K562 (cell line): ENCODE measurements around the gene ZNF45. TPM values are rescaled to one million over a fixed set of nuclear protein-coding genes. Genes with fewer than 3 reads are reported as not detected.

Experiments
- PKNOX1 ChIP-seq: fragments of 450-650 bp; IDR thresholded peaks from 2 replicates; pipeline ENCODE4 v1.6.1; 2016
- SAFB ChIP-seq: fragments of 200-400 bp; formaldehyde crosslinking; IDR thresholded peaks from 2 replicates; pipeline ENCODE4 v1.6.1; 2017; ENCODE audit warnings: low read depth, low read length, borderline replicate concordance
- ZBTB7A ChIP-seq: IDR thresholded peaks from 2 replicates; pipeline ENCODE4 v1.6.1; 2011; ENCODE audit warnings: low read depth, mild to moderate bottlenecking, low read length, moderate library complexity, borderline replicate concordance; ENCODE audit not compliant: control insufficient read depth
- ZNF280B ChIP-seq: fragments of 250-450 bp; sonication (Bioruptor Pico); IDR thresholded peaks from 2 replicates; pipeline ENCODE4 v1.5.1; 2021; ENCODE audit warnings: mild to moderate bottlenecking
- polyA plus RNA-seq, 8 experiments: library from polyadenylated mRNA; depleted of rRNA in 4 of 8; stranded (reverse) in 5 of 8; unstranded in 3 of 8; fragments of >200 nt; fragmentation: Nextera tagmentation in 2 of 8; fragmentation: Illumina TruSeq in 1 of 8; extraction: Ambion mirVana in 2 of 8; extraction: Trizol in 1 of 8; gene quantifications; 2 replicates each; pipeline versions ENCODE4 v1.2.1 to v1.2.3, GENCODE V29; 2011 to 2014; ENCODE audit warnings: inconsistent platforms in 1 of 8, missing spikeins in 1 of 8
- total RNA-seq, 7 experiments: library from RNA; depleted of rRNA in 6 of 7; stranded (reverse); fragments of >200 nt in 6 of 7; fragmentation: Illumina TruSeq in 2 of 7; extraction: Trizol in 2 of 7; gene quantifications; 2 replicates each; pipeline versions ENCODE4 v1.2.1 to v1.2.3, GENCODE V29; 2011 to 2021; ENCODE audit warnings: low replicate concordance in 1 of 7
- TF ChIP-seq, protein P1 (sequence below), 2 experiments: fragments of 450-650 bp in 1 of 2; sonication (generic) in 1 of 2; formaldehyde crosslinking in 1 of 2; IDR thresholded peaks; 2 replicates each; pipeline versions ENCODE4 v1.7.1 to v1.9.0; 2016 to 2022; ENCODE audit warnings: inconsistent platforms in 1 of 2, mild to moderate bottlenecking in 1 of 2, missing genetic modification reagents in 1 of 2

The ZNF45 gene
- total and polyA plus RNA-seq, 9 of the 15 experiments (the other 6 are each of a cell fraction or from before 2014, with no cell fraction given), result 2.6 to 10.6 (median 9.4) TPM

GRCh38 chr19:43950834-43951645, 16.0 kb upstream of the ZNF45 start, which contains the start of gene ZNF221 (continued):
- no peak for TF ChIP-seq ZNF280B (CRISPR knock-in tag)
- no peak for TF ChIP-seq ZBTB7A
- TF ChIP-seq SAFB, result no peak
- TF ChIP-seq PKNOX1, result no peak
- TF ChIP-seq, protein P1, sequence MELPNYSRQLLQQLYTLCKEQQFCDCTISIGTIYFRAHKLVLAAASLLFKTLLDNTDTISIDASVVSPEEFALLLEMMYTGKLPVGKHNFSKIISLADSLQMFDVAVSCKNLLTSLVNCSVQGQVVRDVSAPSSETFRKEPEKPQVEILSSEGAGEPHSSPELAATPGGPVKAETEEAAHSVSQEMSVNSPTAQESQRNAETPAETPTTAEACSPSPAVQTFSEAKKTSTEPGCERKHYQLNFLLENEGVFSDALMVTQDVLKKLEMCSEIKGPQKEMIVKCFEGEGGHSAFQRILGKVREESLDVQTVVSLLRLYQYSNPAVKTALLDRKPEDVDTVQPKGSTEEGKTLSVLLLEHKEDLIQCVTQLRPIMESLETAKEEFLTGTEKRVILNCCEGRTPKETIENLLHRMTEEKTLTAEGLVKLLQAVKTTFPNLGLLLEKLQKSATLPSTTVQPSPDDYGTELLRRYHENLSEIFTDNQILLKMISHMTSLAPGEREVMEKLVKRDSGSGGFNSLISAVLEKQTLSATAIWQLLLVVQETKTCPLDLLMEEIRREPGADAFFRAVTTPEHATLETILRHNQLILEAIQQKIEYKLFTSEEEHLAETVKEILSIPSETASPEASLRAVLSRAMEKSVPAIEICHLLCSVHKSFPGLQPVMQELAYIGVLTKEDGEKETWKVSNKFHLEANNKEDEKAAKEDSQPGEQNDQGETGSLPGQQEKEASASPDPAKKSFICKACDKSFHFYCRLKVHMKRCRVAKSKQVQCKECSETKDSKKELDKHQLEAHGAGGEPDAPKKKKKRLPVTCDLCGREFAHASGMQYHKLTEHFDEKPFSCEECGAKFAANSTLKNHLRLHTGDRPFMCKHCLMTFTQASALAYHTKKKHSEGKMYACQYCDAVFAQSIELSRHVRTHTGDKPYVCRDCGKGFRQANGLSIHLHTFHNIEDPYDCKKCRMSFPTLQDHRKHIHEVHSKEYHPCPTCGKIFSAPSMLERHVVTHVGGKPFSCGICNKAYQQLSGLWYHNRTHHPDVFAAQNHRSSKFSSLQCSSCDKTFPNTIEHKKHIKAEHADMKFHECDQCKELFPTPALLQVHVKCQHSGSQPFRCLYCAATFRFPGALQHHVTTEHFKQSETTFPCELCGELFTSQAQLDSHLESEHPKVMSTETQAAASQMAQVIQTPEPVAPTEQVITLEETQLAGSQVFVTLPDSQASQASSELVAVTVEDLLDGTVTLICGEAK (IDR thresholded peaks at IDR 0.05), result peak; percentile 95
- TF ChIP-seq, protein P1 (CRISPR knock-in tag; IDR thresholded peaks at IDR 0.05), result no peak
